K562 (cell line): ENCODE data around the gene DCST1. TPM values are rescaled to one million over a fixed set of nuclear protein-coding genes. Genes with fewer than 3 reads are reported as not detected.

Source experiments
- CCAR2 ChIP-seq: fragments of 200-400 bp; formaldehyde crosslinking; IDR thresholded peaks from 2 replicates; pipeline ENCODE4 v1.6.1; 2017; ENCODE audit warnings: mild to moderate bottlenecking, low read depth, low read length
- KDM5B ChIP-seq: fragments of 200-600 bp; sonication (generic); IDR thresholded peaks from 2 replicates; pipeline ENCODE4 v1.6.1; 2012; ENCODE audit warnings: low read depth, mild to moderate bottlenecking, moderate library complexity, low read length, control low read depth, inconsistent platforms; ENCODE audit not compliant: insufficient replicate concordance
- MAFF ChIP-seq: IDR thresholded peaks from 2 replicates; pipeline ENCODE4 v1.6.1; 2012; ENCODE audit warnings: low read length, improper control_type of control experiment
- MCM3 ChIP-seq: fragments of 450-650 bp; IDR thresholded peaks from 2 replicates; pipeline ENCODE4 v1.6.1; 2016
- NUFIP1 ChIP-seq: fragments of 450-650 bp; IDR thresholded peaks from 2 replicates; pipeline ENCODE4 v1.6.1; 2018; ENCODE audit not compliant: partially characterized antibody
- PRMT5 ChIP-seq: sonication (generic); formaldehyde crosslinking; IDR thresholded peaks from 2 replicates; pipeline ENCODE4 v1.5.0; 2020; ENCODE audit warnings: missing genetic modification reagents
- RBM17 ChIP-seq: fragments of 200-400 bp; formaldehyde crosslinking; IDR thresholded peaks from 2 replicates; pipeline ENCODE4 v1.6.1; 2017; ENCODE audit warnings: low read depth, mild to moderate bottlenecking, low read length, borderline replicate concordance
- RFX1 ChIP-seq: fragments of 450-650 bp; IDR thresholded peaks from 2 replicates; pipeline ENCODE4 v1.6.1; 2016; ENCODE audit warnings: mild to moderate bottlenecking, moderate library complexity
- RREB1 ChIP-seq: fragments of 250-450 bp; sonication (Bioruptor Pico); IDR thresholded peaks from 2 replicates; pipeline ENCODE4 v1.4.0; 2020
- STAG1 ChIP-seq: sonication (generic); formaldehyde crosslinking; IDR thresholded peaks from 2 replicates; pipeline ENCODE4 v1.5.0; 2020; ENCODE audit warnings: missing genetic modification reagents, borderline replicate concordance
- TBP ChIP-seq: optimal IDR thresholded peaks from 2 replicates; pipeline ENCODE3; 2011; ENCODE audit warnings: low read depth, low read length, improper control_type of control experiment
- TFAP4 ChIP-seq: sonication (generic); formaldehyde crosslinking; IDR thresholded peaks from 2 replicates; pipeline ENCODE4 v1.8.0; 2022; ENCODE audit warnings: missing genetic modification reagents, mild to moderate bottlenecking, moderate library complexity, borderline replicate concordance
- WHSC1 ChIP-seq: IDR thresholded peaks from one replicate; pipeline ENCODE4 v1.6.1; 2012; ENCODE audit warnings: low read length, control low read depth, inconsistent platforms
- ZNF134 ChIP-seq: fragments of 250-450 bp; sonication (Bioruptor Pico); conservative IDR thresholded peaks from 2 replicates; pipeline ENCODE4 v1.4.0; 2020
- ZNF197 ChIP-seq: fragments of 200-800 bp; sonication (Bioruptor generic); IDR thresholded peaks from 2 replicates; pipeline ENCODE4 v1.6.1; 2016; ENCODE audit warnings: low read depth, missing genetic modification characterization, missing compliant biosample characterization
- ZNF263 ChIP-seq: sonication (generic); formaldehyde crosslinking; IDR thresholded peaks from 2 replicates; pipeline ENCODE4 v1.8.0; 2022; ENCODE audit warnings: mild to moderate bottlenecking, missing genetic modification reagents, borderline replicate concordance
- ZNF639 ChIP-seq, 2 experiments: fragments of 200-800 bp in 1 of 2; sonication (Bioruptor generic) in 1 of 2; sonication (generic) in 1 of 2; formaldehyde crosslinking in 1 of 2; IDR thresholded peaks in 1 of 2; conservative IDR thresholded peaks in 1 of 2; 2 replicates each; pipeline versions ENCODE4 v1.5.0 to v1.6.1; 2016 to 2020; ENCODE audit warnings: missing compliant biosample characterization in 1 of 2, missing genetic modification characterization in 1 of 2, missing genetic modification reagents in 1 of 2
- ZNF780A ChIP-seq: fragments of 250-450 bp; sonication (Bioruptor Pico); IDR thresholded peaks from 2 replicates; pipeline ENCODE4 v1.5.0; 2021; ENCODE audit warnings: mild to moderate bottlenecking
- polyA plus RNA-seq, 8 experiments: library from polyadenylated mRNA; depleted of rRNA in 4 of 8; stranded (reverse) in 5 of 8; unstranded in 3 of 8; fragments of >200 nt; fragmentation: Nextera tagmentation in 2 of 8; fragmentation: Illumina TruSeq in 1 of 8; extraction: Ambion mirVana in 2 of 8; extraction: Trizol in 1 of 8; gene quantifications; 2 replicates each; pipeline versions ENCODE4 v1.2.1 to v1.2.3, GENCODE V29; 2011 to 2014; ENCODE audit warnings: inconsistent platforms in 1 of 8, missing spikeins in 1 of 8
- total RNA-seq, 7 experiments: library from RNA; depleted of rRNA in 6 of 7; stranded (reverse); fragments of >200 nt in 6 of 7; fragmentation: Illumina TruSeq in 2 of 7; extraction: Trizol in 2 of 7; gene quantifications; 2 replicates each; pipeline versions ENCODE4 v1.2.1 to v1.2.3, GENCODE V29; 2011 to 2021; ENCODE audit warnings: low replicate concordance in 1 of 7

DCST1 gene
- total and polyA plus RNA-seq, 9 of the 15 experiments (the other 6 are each of a cell fraction or from before 2014, with no cell fraction given), result not detected

- TF ChIP-seq TFAP4 (CRISPR knock-in tag) (peak; percentile 80), ZNF780A (CRISPR knock-in tag) (no peak), TBP (peak; percentile 73), STAG1 (CRISPR knock-in tag) (no peak), KDM5B (peak; percentile 60), MAFF (peak; percentile 16; the same call in 1 of the 2 replicates), NUFIP1 (peak; percentile 96), MCM3 (no peak), PRMT5 (CRISPR knock-in tag) (no peak), CCAR2 (no peak), RREB1 (peak; percentile 77; the same call in 1 of the 2 replicates), RBM17 (no peak), ZNF134 (CRISPR knock-in tag) (no peak), ZNF197 (CRISPR knock-in tag) (peak; percentile 27; the same call in 1 of the 2 replicates), WHSC1 (no peak), ZNF639 (CRISPR knock-in tag; conservative IDR thresholded peaks at IDR 0.05 in 1 of 2, IDR thresholded peaks at IDR 0.05 in 1 of 2) (peak in 1 of 2 experiments; percentile 76; a peak in 2 of 4 replicates), RFX1 (no peak), ZNF263 (CRISPR knock-in tag) (peak; percentile 62; the same call in 1 of the 2 replicates)
Observed at GRCh38 chr1:155000726-155001424, 32.7 kb upstream of the DCST1 start (continued).
